ENCODE results near the gene CABLES1.

The CABLES1 gene

GRCh38 chr18:23211146-23211545 is 75.9 kb downstream of the CABLES1 start:
- DNase-seq (ENCODE audit: extremely low read depth in 1 of 2, low read depth in 1 of 2): no peak

GRCh38 chr18:23212161-23212560 is 76.9 kb downstream of the CABLES1 start:
- no peak for DNase-seq (ENCODE audit: extremely low read depth in 1 of 2, low read depth in 1 of 2)

- DNase-seq (ENCODE audit: extremely low read depth in 1 of 2, low read depth in 1 of 2): no peak
Measured at GRCh38 chr18:23213200-23213599, 77.9 kb downstream of the CABLES1 start.

DNA sequence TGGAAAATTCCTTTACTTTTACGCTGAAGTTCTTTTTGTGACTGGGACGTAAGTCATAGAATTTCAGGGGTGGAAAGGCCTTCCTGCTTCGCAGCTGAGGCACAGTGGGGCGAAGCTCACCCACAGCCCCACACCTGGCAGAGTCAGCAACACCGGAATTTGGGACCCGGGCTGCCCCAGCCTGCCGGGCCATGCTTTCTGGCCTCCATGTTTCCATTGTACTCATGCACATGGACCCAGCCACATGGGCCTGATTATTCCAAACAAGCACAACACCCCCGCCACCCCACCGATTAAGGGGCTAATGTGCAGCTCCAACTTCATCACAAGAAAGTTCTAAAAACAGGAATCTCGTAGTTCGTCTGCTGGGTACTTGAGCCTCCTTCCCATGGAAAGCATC is 82.5 kb downstream of the CABLES1 start:
- no peak for DNase-seq (ENCODE audit: extremely low read depth in 1 of 2, low read depth in 1 of 2)

GRCh38 chr18:23220355-23220754 is 85.1 kb downstream of the CABLES1 start:
- no peak for DNase-seq (ENCODE audit: extremely low read depth in 1 of 2, low read depth in 1 of 2)

DNA sequence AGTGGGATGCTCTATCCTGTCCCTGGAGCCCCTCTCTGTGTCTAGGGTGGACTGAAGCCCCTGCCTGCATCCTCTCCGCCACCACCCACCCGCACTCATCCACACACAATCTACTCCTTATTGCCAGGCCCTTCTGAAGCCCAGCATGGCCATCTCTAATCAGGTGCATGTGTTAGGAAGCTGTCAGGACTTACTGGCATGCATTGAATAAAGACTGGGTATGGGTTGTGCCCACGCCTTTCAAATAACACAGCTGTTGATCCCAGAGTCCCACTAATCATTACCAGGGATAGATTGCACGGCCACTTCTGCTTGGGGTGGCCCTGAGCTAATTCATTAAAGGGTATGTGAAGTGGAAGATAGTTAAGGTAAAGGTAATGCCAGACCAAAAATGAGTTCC is 88.4 kb downstream of the CABLES1 start:
- DNase-seq (ENCODE audit: extremely low read depth in 1 of 2, low read depth in 1 of 2): no peak

- no peak for DNase-seq (ENCODE audit: extremely low read depth in 1 of 2, low read depth in 1 of 2)
Measured at GRCh38 chr18:23225503-23225902, 90.2 kb downstream of the CABLES1 start.

- DNase-seq (ENCODE audit: extremely low read depth in 1 of 2, low read depth in 1 of 2): no peak
Measured at GRCh38 chr18:23226391-23226790, 91.1 kb downstream of the CABLES1 start.

GRCh38 chr18:23226930-23227725 is 91.8 kb downstream of the CABLES1 start:
- no peak for DNase-seq (ENCODE audit: extremely low read depth in 1 of 2, low read depth in 1 of 2)

GRCh38 chr18:23227726-23228070 is 92.4 kb downstream of the CABLES1 start:
- DNase-seq (ENCODE audit: extremely low read depth in 1 of 2, low read depth in 1 of 2): no peak

- no peak for DNase-seq (ENCODE audit: extremely low read depth in 1 of 2, low read depth in 1 of 2)
Measured at GRCh38 chr18:23228102-23229061, 93.1 kb downstream of the CABLES1 start.

DNA sequence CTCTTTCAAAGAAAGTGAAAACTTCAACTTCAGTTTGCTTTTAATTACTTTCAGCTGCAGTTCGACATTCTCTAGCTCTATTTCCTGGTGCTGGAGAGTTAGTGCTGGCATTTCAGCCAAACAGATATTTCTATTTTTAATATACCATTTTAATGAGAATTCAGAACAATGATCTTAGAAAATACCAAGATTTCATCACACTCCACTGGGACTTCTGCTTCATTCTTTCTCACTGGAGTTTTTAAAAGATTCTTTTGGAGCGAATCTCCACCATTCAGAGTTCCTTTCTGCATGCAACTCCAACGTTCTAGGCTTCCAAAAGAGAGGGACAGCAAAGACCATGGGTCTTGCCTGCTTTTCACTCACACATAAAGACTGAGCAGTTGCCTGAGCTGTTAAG is 94.2 kb downstream of the CABLES1 start:
- no peak for DNase-seq (ENCODE audit: extremely low read depth in 1 of 2, low read depth in 1 of 2)

DNA sequence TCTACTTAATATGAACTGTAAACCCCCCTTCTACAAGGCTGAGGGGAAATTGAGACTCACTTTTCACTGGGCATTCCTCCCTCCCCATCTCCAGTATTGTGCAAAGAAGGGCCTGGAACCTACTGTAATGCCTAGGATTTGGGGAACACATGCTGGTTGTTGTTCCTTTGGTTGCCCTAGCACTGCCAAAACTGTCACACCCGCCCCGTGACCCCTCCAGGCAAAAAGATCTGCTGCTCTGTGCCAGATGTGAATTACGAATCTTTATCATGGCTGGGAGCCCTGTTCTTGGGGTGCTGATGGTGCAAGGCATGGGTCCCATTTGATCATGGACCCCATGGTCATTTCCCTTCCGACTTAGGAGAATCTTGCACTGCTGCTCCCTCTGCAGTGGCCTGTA is 95.4 kb downstream of the CABLES1 start:
- DNase-seq (ENCODE audit: extremely low read depth in 1 of 2, low read depth in 1 of 2): no peak

GRCh38 chr18:23231340-23232021 is 96.2 kb downstream of the CABLES1 start:
- peak in 1 of 2 donors; percentile 73 for DNase-seq (ENCODE audit: extremely low read depth in 1 of 2, low read depth in 1 of 2)

DNA sequence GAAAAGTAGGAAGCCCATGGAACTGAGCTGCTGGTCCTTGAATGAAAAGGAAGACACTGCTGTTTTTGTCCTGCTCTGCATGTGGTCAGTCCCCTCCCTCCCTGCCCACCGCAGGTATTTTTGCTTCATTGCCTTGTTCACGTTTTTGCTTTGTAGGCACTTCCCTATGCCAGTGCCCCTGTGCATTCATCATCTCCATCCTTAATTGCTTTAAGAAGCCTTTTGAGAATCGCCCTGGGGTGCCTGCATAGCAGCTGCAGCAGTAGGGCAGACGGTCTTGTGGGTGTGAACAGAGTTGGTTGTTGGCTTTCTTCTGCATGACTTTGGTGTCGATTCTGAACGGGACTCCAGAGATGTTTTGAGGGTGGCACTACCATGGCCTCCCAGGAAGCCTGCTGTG is 97.0 kb downstream of the CABLES1 start:
- no peak for DNase-seq (ENCODE audit: extremely low read depth in 1 of 2, low read depth in 1 of 2)

DNA sequence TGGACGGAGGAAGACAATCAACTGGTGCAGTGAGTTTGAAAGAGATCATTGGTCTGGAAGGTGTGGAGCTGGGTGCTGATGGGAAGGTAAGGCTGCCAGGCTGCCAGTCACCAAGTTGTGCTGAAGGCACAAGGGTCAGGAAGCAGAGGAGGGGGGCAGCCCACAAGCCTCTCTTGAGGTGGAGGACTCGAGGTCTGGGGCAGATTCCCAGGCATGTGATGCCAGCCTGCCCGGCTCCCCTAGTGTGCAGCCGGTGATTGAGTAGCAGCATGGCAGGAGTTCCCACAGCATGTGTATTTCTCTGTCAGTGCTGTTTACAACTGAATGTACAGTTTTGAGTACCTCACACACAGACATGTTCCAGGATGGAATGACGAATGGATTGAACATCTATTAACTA is 99.3 kb downstream of the CABLES1 start:
- DNase-seq (ENCODE audit: extremely low read depth in 1 of 2, low read depth in 1 of 2): no peak

DNA sequence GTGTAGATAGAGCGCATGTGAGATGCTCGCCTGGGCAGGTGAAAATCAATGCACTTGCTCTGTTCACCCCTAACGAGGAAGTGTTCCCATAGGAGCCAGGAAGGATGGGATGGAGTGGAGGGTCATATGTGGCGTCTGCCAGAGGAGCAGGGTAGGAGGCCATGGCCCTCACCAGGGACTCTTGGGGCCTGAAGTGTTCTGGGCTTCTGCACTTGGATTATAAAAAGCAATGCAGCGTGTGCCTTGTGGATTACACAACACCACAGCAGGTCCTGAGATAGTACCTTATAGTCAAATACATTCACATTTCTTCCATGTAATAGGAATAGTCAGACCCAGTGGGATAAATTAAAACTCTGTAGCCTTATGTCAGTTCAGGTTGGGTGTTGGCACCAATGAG is 100.1 kb downstream of the CABLES1 start:
- DNase-seq (ENCODE audit: extremely low read depth in 1 of 2, low read depth in 1 of 2): no peak

- DNase-seq (ENCODE audit: extremely low read depth in 1 of 2, low read depth in 1 of 2): no peak
Measured at GRCh38 chr18:23235860-23236259, 100.6 kb downstream of the CABLES1 start.

DNA sequence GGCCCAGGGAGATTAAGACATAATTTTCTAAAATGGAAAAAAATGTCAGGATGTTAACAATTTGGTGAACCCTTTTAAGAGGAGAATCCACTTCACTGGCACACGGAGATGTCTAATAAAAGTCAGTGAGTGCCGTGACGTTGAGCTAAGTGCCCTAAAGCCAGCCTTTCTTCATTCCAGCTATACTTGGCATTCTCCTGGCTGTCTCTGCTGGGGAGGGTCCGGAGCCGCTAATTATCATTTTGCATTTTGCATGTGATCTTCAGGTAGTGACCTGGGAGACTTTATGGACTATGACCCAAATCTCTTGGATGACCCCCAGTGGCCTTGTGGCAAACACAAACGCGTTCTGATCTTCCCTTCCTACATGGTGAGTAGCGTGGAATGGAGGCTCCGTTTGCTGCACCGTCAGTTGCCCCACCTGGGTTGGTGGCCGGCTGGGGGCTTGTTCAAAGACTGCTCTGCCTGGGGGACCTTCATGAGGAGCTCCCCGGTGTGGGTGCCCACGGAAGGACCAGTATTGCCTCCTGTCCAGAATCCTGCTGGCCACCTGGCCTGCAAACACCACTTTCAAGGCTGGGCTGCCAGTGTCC is 101.7 kb downstream of the CABLES1 start:
- no peak for DNase-seq (ENCODE audit: extremely low read depth in 1 of 2, low read depth in 1 of 2)

- DNase-seq (ENCODE audit: extremely low read depth in 1 of 2, low read depth in 1 of 2): peak; percentile 40 to 42
Measured at GRCh38 chr18:23237524-23238151, 102.4 kb downstream of the CABLES1 start.

DNA sequence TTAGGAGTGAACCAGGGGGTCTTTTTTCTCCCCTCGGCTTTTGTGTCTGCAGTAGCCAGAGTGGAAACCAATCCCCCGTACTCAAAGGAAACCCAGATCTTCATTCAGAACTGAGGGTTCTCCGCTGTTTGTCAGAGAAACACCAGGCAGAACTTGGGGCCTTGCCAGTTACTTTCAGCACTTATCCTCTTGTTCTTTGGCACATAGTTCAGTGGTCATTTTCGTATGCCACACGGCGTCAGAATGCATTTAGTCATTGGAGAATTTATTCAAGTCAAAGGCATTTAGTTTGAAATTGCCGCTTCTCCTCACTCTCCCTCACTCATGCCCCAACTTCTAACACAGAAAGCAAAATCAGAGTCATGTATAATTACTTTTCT is 102.9 kb downstream of the CABLES1 start:
- DNase-seq (ENCODE audit: extremely low read depth in 1 of 2, low read depth in 1 of 2): no peak

All from stimulated activated CD8-positive, alpha-beta memory T cell treated with anti-CD3 and anti-CD28 coated beads, Interleukin-7, amount 100 ng/mL, for 48 hours (primary cell).